ENCODE measurements around the gene RASSF4.
"Not testable (repeated sequence)": the region's sequence is repeated elsewhere in the genome, so short reads cannot be mapped to it uniquely, and the experiment has no call there.

The RASSF4 gene

DNA sequence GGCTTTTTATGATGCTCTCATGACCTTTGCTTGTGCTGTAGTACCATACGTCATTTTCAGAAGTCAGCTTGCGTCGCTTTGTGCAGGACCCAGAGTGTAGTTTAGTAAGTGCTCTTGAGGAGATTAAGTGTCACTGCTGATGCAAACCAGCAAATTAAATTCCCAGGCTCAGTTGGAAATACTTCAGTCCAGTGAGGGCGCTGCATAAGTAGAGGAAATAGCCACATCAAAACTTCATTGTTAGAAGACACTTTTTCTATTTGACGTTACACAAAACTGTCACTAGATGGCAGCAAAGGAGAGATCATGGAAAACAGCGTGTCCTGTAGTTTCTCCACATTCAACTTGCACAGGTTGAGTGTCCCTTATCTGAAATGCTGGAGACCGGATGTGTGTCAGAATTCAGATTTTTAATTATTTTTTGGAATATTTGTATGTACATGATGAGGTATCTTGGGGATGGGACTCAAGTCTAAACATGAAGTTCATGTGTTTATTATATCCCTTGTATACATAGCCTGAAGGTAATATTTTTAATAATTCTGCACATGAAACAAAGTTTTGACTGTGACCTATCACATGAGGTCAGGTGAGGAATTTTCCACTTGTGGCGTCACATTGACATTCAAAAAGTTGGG, 49.0 kb downstream of the RASSF4 start:
- H3K27ac ChIP-seq (ENCODE audit: low read length), result no peak overlapping the region
- H3K27me3 ChIP-seq (ENCODE audit: control insufficient read depth, insufficient read depth, low read length), result no peaks in the 10 kb centered on the region
- no peaks in the 10 kb centered on the region; the same call in 1 of the 2 replicates for H3K36me3 ChIP-seq (ENCODE audit: control insufficient read depth, insufficient read depth, low read length)
- H3K4me3 ChIP-seq (ENCODE audit: low read length), result no peak overlapping the region
- H3K4me1 ChIP-seq (ENCODE audit: control insufficient read depth, insufficient read depth, low read length), result no peaks in the 10 kb centered on the region
- peak; percentile 57 for DNase-seq (ENCODE audit: low read depth, low spot score)
- no CpG with 5 or more reads among the region's 8 CpGs for WGBS (ENCODE audit: insufficient coverage, insufficient read length)
- no peaks in the 10 kb centered on the region for H3K9me3 ChIP-seq (ENCODE audit: control insufficient read depth, insufficient read depth, low read length)

DNA sequence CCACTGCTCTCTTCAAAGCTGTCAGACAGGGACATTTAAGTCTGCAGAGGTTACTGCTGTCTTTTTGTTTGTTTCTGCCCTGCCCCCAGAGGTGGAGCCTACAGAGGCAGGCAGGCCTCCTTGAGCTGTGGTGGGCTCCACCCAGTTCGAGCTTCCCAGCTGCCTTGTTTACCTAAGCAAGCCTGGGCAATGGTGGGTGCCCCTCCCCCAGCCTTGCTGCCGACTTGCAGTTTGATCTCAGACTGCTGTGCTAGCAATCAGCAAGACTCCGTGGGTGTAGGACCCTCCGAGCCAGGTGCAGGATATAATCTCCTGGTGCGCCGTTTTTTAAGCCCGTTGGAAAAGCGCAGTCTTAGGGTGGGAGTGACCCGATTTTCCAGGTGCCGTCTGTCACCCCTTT, 55.0 kb downstream of the RASSF4 start:
- not testable (repeated sequence) for H3K4me1 ChIP-seq (ENCODE audit: control insufficient read depth, insufficient read depth, low read length); H3K9me3 ChIP-seq (ENCODE audit: control insufficient read depth, insufficient read depth, low read length); H3K36me3 ChIP-seq (ENCODE audit: control insufficient read depth, insufficient read depth, low read length); H3K4me3 ChIP-seq (ENCODE audit: low read length); H3K27me3 ChIP-seq (ENCODE audit: control insufficient read depth, insufficient read depth, low read length); H3K27ac ChIP-seq (ENCODE audit: low read length); DNase-seq (ENCODE audit: low read depth, low spot score)
- WGBS (ENCODE audit: insufficient coverage, insufficient read length), result no CpG with 5 or more reads among the region's 10 CpGs

DNA sequence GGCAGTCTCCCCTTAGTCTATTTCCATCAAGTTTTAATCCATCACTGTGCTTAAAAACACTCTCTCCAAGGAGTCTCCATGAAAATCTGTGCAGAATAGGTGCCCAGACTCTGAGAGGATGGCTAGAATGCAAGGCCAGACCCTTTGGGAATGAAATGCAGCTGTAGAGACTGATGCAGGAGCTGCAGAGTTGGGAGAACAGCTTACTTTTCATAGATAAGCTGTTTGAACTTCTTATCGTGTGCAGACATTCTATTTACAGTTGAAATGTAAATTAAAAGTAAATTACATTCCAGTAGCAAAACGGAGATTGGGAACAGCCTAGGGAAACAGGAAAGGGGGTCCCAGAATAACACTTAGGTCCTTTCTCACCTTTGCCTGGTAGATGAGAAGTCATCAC, 56.0 kb downstream of the RASSF4 start:
- Histone ChIP-seq H3K9me3 (ENCODE audit: control insufficient read depth, insufficient read depth, low read length) (no peaks in the 10 kb centered on the region), H3K4me3 (ENCODE audit: low read length) (no peak overlapping the region), H3K36me3 (ENCODE audit: control insufficient read depth, insufficient read depth, low read length) (no peaks in the 10 kb centered on the region), H3K27ac (ENCODE audit: low read length) (no peak overlapping the region), H3K27me3 (ENCODE audit: control insufficient read depth, insufficient read depth, low read length) (no peaks in the 10 kb centered on the region), H3K4me1 (ENCODE audit: control insufficient read depth, insufficient read depth, low read length) (no peaks in the 10 kb centered on the region)
- no CpG with 5 or more reads among the region's 2 CpGs for WGBS (ENCODE audit: insufficient coverage, insufficient read length)
- no peak for DNase-seq (ENCODE audit: low read depth, low spot score)

DNA sequence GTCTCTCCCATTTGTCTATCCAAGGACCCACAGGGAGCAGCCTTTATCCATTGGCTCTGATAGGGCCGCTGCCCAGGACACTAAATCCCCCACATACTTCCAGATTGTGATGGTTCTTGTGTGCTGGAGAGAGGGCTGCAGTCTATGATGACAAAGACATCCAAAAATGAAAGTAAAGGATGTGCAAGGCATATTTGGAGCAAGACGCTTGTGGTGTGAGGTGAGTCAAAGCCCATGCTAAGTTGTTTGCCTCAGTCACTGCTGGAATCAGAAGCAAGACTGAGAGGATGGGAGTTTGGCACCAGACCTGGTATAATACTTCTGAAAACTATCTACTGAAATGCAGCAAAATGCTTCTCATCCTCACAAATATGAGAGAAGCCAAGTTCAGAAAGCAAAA, 63.8 kb downstream of the RASSF4 start:
- H3K4me1 ChIP-seq (ENCODE audit: control insufficient read depth, insufficient read depth, low read length), result no peaks in the 10 kb centered on the region
- no peak for DNase-seq (ENCODE audit: low read depth, low spot score)
- H3K4me3 ChIP-seq (ENCODE audit: low read length), result no peak overlapping the region
- H3K36me3 ChIP-seq (ENCODE audit: control insufficient read depth, insufficient read depth, low read length), result no peaks in the 10 kb centered on the region
- H3K27me3 ChIP-seq (ENCODE audit: control insufficient read depth, insufficient read depth, low read length), result no peaks in the 10 kb centered on the region
- H3K9me3 ChIP-seq (ENCODE audit: control insufficient read depth, insufficient read depth, low read length), result no peaks in the 10 kb centered on the region
- no CpG with 5 or more reads among the region's 2 CpGs for WGBS (ENCODE audit: insufficient coverage, insufficient read length)
- no peak overlapping the region for H3K27ac ChIP-seq (ENCODE audit: low read length)

DNA sequence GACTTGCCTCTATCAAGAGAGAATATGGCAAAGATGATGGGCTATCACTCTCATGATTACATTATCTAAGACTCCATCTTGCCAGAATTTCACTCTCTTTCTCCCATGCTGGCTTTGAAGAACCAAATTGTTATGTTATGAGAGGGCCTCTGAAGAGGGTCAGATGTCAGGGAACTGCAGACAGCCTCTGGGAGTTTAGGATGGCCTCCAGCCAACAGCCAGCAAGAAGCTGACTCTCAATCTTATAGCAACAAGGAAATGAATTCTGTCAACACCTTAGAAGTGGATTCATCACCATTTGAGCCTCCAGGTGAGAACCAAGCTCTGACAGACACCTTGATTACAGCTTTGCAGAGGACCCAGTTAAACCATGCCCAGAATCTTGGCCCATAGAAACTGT, 74.7 kb downstream of the RASSF4 start:
- H3K4me3 ChIP-seq (ENCODE audit: low read length), result no peak overlapping the region
- no peaks in the 10 kb centered on the region for H3K4me1 ChIP-seq (ENCODE audit: control insufficient read depth, insufficient read depth, low read length)
- no peaks in the 10 kb centered on the region; the same call in 1 of the 2 replicates for H3K9me3 ChIP-seq (ENCODE audit: control insufficient read depth, insufficient read depth, low read length)
- H3K36me3 ChIP-seq (ENCODE audit: control insufficient read depth, insufficient read depth, low read length), result no peaks in the 10 kb centered on the region
- no peaks in the 10 kb centered on the region for H3K27me3 ChIP-seq (ENCODE audit: control insufficient read depth, insufficient read depth, low read length)
- DNase-seq (ENCODE audit: low read depth, low spot score), result no peak
- no peak overlapping the region for H3K27ac ChIP-seq (ENCODE audit: low read length)

DNA sequence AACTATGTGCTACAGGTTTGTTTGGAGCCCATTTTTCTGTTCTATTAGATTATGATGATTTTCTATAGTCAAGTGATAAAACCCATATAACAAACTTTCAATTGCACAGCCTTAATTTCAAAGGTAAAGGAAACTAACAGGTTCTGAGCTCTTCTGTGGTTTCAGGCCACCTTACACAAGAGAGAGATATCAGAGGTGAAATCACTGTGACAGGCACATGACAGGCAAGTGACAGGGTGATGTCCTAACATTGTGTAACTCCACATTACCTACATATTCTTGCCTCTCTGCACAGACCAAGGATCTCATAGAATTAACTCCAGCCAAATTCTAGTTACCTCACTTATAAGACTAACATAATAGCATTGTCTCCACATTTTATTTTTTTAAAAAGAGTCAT, 76.1 kb downstream of the RASSF4 start:
- no peaks in the 10 kb centered on the region for H3K36me3 ChIP-seq (ENCODE audit: control insufficient read depth, insufficient read depth, low read length)
- no peaks in the 10 kb centered on the region; the same call in 1 of the 2 replicates for H3K9me3 ChIP-seq (ENCODE audit: control insufficient read depth, insufficient read depth, low read length)
- no peaks in the 10 kb centered on the region for H3K27me3 ChIP-seq (ENCODE audit: control insufficient read depth, insufficient read depth, low read length)
- H3K27ac ChIP-seq (ENCODE audit: low read length), result no peak overlapping the region
- H3K4me1 ChIP-seq (ENCODE audit: control insufficient read depth, insufficient read depth, low read length), result no peaks in the 10 kb centered on the region
- no peak for DNase-seq (ENCODE audit: low read depth, low spot score)
- no peak overlapping the region for H3K4me3 ChIP-seq (ENCODE audit: low read length)

DNA sequence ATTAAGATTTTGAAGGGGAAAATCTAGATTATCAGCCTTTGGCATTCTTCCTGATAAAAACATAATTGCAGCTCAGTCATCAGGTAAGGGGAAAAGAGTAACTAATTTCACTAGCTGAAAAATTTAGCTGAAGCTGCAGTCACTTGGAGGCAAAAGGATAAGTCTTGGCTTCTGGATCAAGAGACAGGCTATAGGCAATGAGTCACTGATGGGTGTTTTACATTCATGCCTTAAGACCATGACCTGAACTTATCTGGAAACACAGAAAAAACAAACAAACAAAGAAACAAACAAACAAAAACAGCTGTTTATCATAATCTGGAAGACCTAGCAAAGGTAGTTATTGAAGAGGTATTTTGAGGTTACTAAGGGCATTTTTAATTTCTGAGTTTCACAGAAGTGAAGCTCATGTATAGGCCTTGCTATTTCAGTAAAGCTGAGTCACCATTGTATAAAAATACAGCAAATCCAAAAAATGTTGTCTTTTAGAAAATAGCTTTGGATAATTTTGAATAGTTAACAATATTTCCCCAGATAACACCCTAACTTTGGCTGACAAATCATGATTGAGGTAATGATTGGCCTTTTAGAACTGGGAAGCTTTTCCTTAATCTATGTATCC, 81.4 kb downstream of the RASSF4 start:
- Histone ChIP-seq H3K4me3 (ENCODE audit: low read length) (no peak overlapping the region), H3K9me3 (ENCODE audit: control insufficient read depth, insufficient read depth, low read length) (no peaks in the 10 kb centered on the region), H3K36me3 (ENCODE audit: control insufficient read depth, insufficient read depth, low read length) (no peaks in the 10 kb centered on the region), H3K4me1 (ENCODE audit: control insufficient read depth, insufficient read depth, low read length) (no peaks in the 10 kb centered on the region; the same call in 1 of the 2 replicates), H3K27me3 (ENCODE audit: control insufficient read depth, insufficient read depth, low read length) (no peaks in the 10 kb centered on the region), H3K27ac (ENCODE audit: low read length) (no peak overlapping the region)
- no peak for DNase-seq (ENCODE audit: low read depth, low spot score)

DNA sequence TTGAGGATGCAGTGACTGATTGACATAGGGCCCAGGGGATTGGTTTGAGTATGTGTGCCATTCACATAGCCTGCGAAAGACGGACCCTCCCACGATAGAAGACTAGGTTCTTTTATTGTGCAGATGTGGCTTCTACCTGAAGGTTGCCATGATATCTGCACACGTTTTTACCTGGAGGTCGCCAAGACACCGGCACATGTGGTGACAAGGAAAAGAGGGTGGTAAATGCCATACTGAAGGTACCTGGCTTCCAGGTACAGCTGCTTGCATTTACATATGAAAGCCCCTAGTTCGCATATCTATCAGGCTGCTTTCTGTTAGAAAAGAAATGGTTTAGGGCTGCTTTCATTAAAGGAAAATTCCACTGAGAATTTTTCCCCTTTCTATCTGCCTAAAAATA, 84.7 kb downstream of the RASSF4 start:
- H3K9me3 ChIP-seq (ENCODE audit: control insufficient read depth, insufficient read depth, low read length), result no peaks in the 10 kb centered on the region
- no peak overlapping the region for H3K27ac ChIP-seq (ENCODE audit: low read length)
- H3K4me3 ChIP-seq (ENCODE audit: low read length), result no peak overlapping the region
- no peaks in the 10 kb centered on the region; the same call in 1 of the 2 replicates for H3K4me1 ChIP-seq (ENCODE audit: control insufficient read depth, insufficient read depth, low read length)
- DNase-seq (ENCODE audit: low read depth, low spot score), result peak; percentile 45
- no CpG with 5 or more reads among the region's 7 CpGs for WGBS (ENCODE audit: insufficient coverage, insufficient read length)
- no peaks in the 10 kb centered on the region for H3K36me3 ChIP-seq (ENCODE audit: control insufficient read depth, insufficient read depth, low read length)
- no peaks in the 10 kb centered on the region for H3K27me3 ChIP-seq (ENCODE audit: control insufficient read depth, insufficient read depth, low read length)
